Epithelial cell of esophagus (primary cell): Measurements from ENCODE around the gene GABRG3.

ENCODE experiments used
- DNase-seq: peaks from one replicate; pipeline ENCODE4 v3.0.0; 2010; ENCODE audit warnings: low read depth
- H3K4me3 ChIP-seq: 2 replicates; pipeline ENCODE4 v1.5.1; 2011; ENCODE audit warnings: mild to moderate bottlenecking, low read length, control low read depth
- CTCF ChIP-seq: IDR thresholded peaks from 2 replicates; pipeline ENCODE4 v1.5.1; 2011; ENCODE audit warnings: low read depth, mild to moderate bottlenecking, low read length, control low read depth, inconsistent platforms; ENCODE audit not compliant: insufficient read depth; ENCODE audit errors: missing control alignments

GABRG3 gene

GRCh38 chr15:27433604-27434003, 462.6 kb downstream of the GABRG3 start:
- TF ChIP-seq CTCF, result no peak
- H3K4me3 ChIP-seq, result no peak overlapping the region
- no peak for DNase-seq

- no peak for DNase-seq
- H3K4me3 ChIP-seq, result no peak overlapping the region
- TF ChIP-seq CTCF, result no peak
These were observed 467.7 kb downstream of the GABRG3 start for GRCh38 chr15:27438403-27439375.

GRCh38 chr15:27441120-27441519, 470.1 kb downstream of the GABRG3 start:
- no peak for DNase-seq
- TF ChIP-seq CTCF, result no peak
- no peak overlapping the region for H3K4me3 ChIP-seq

GRCh38 chr15:27448234-27448633, 477.3 kb downstream of the GABRG3 start:
- TF ChIP-seq CTCF, result no peak
- no peak overlapping the region for H3K4me3 ChIP-seq
- DNase-seq, result no peak

- H3K4me3 ChIP-seq, result peak overlapping the region; percentile 23
- peak; percentile 86 for DNase-seq
- no peak for TF ChIP-seq CTCF
These were observed 478.0 kb downstream of the GABRG3 start for GRCh38 chr15:27448986-27449385.

GRCh38 chr15:27449941-27450340, 479.0 kb downstream of the GABRG3 start:
- DNase-seq, result peak; percentile 79
- peak overlapping the region; percentile 23 for H3K4me3 ChIP-seq
- TF ChIP-seq CTCF, result no peak
